CD14-positive monocyte (primary cell): ENCODE data around the gene RNF130. TPM values are rescaled to one million over a fixed set of nuclear protein-coding genes. Genes with fewer than 3 reads are reported as not detected.
A peak's percentile ranks its signal among the peaks of the same experiment; 100 is the strongest.

Experiments
- DNase-seq, 3 donors: peaks; one replicate each; pipeline ENCODE4 v3.0.0-alpha.2; 2011 to 2022
- H2AFZ ChIP-seq: 2 replicates; pipeline ENCODE4 v1.6.0; 2012; ENCODE audit warnings: mild to moderate bottlenecking, low read depth, low read length, inconsistent platforms; ENCODE audit not compliant: insufficient read depth, poor library complexity, severe bottlenecking
- H3K27ac ChIP-seq, 2 donors: 1 replicate in 1 of 2; 2 replicates in 1 of 2; pipeline ENCODE4 v1.5.1; 2012 to 2013; ENCODE audit warnings: low read length in 2 of 2, control low read depth in 1 of 2, inconsistent platforms in 1 of 2, low read depth in 1 of 2, mild to moderate bottlenecking in 1 of 2
- H3K27me3 ChIP-seq, 2 donors: one replicate each; pipeline versions ENCODE4 v1.6.0 to v1.6.1; 2011 to 2013; ENCODE audit warnings: low read length in 2 of 2; ENCODE audit not compliant: control insufficient read depth in 2 of 2, insufficient read depth in 2 of 2
- H3K36me3 ChIP-seq, 2 donors: replicated peaks in 1 of 2; 1 replicate in 1 of 2; 2 replicates in 1 of 2; pipeline versions ENCODE4 v1.5.1 to v1.6.1; 2012 to 2013; ENCODE audit warnings: low read length in 2 of 2, control low read depth in 1 of 2, inconsistent platforms in 1 of 2, mild to moderate bottlenecking in 1 of 2; ENCODE audit not compliant: insufficient read depth in 2 of 2, control insufficient read depth in 1 of 2
- H3K4me1 ChIP-seq, 2 donors: 1 replicate in 1 of 2; 2 replicates in 1 of 2; pipeline versions ENCODE4 v1.5.1 to v1.6.1; 2012 to 2013; ENCODE audit warnings: low read length in 2 of 2, control low read depth in 1 of 2, inconsistent platforms in 1 of 2, mild to moderate bottlenecking in 1 of 2, moderate library complexity in 1 of 2; ENCODE audit not compliant: insufficient read depth in 2 of 2, control insufficient read depth in 1 of 2
- H3K4me2 ChIP-seq: replicated peaks from 2 replicates; pipeline ENCODE3; 2012; ENCODE audit warnings: low read length, moderate library complexity, mild to moderate bottlenecking; ENCODE audit not compliant: poor library complexity, severe bottlenecking; ENCODE audit errors: extremely low read depth
- H3K4me3 ChIP-seq, 3 experiments: fragments of 200-600 bp in 1 of 3; sonication (generic) in 1 of 3; replicated peaks in 1 of 3; 1 replicate in 2 of 3; 2 replicates in 1 of 3; pipeline ENCODE4 v1.5.1; 2011 to 2013; ENCODE audit warnings: low read length in 3 of 3, mild to moderate bottlenecking in 3 of 3, control low read depth in 2 of 3, low read depth in 2 of 3, inconsistent platforms in 1 of 3, moderate library complexity in 1 of 3
- H3K79me2 ChIP-seq: 2 replicates; pipeline ENCODE4 v1.6.0; 2012; ENCODE audit warnings: mild to moderate bottlenecking, control low read depth, inconsistent platforms, low read length, moderate library complexity; ENCODE audit not compliant: insufficient read depth
- H3K9ac ChIP-seq: 2 replicates; pipeline ENCODE4 v1.6.0; 2017; ENCODE audit warnings: low read length, mild to moderate bottlenecking; ENCODE audit not compliant: insufficient read depth, poor library complexity, severe bottlenecking
- H3K9me3 ChIP-seq, 2 donors: replicated peaks in 1 of 2; 1 replicate in 1 of 2; 2 replicates in 1 of 2; pipeline versions ENCODE4 v1.5.1 to v1.6.1; 2012 to 2013; ENCODE audit warnings: low read length in 2 of 2, control low read depth in 1 of 2; ENCODE audit not compliant: control insufficient read depth in 1 of 2, insufficient read depth in 1 of 2
- H4K20me1 ChIP-seq: 2 replicates; pipeline ENCODE4 v1.6.0; 2012; ENCODE audit warnings: mild to moderate bottlenecking, low read length, control low read depth, moderate library complexity; ENCODE audit not compliant: insufficient read depth
- H3K27ac Mint-ChIP-seq, 7 donors: one replicate each; pipeline ENCODE4 v1.8.0; 2020; ENCODE audit warnings: mild to moderate bottlenecking in 7 of 7, mixed read lengths in 7 of 7, moderate library complexity in 6 of 7, inconsistent platforms in 2 of 7
- H3K27me3 Mint-ChIP-seq, 3 donors: one replicate each; pipeline ENCODE4 v1.8.0; 2021 to 2022; ENCODE audit warnings: low read depth in 3 of 3, mild to moderate bottlenecking in 3 of 3, mixed read lengths in 3 of 3, moderate library complexity in 3 of 3, inconsistent platforms in 1 of 3
- H3K36me3 Mint-ChIP-seq, 2 donors: one replicate each; pipeline ENCODE4 v1.8.0; 2020; ENCODE audit warnings: mixed read lengths in 2 of 2, inconsistent platforms in 1 of 2, mild to moderate bottlenecking in 1 of 2
- H3K4me1 Mint-ChIP-seq: one replicate; pipeline ENCODE4 v1.8.0; 2020; ENCODE audit warnings: mild to moderate bottlenecking, mixed read lengths
- H3K4me3 Mint-ChIP-seq, 2 donors: one replicate each; pipeline ENCODE4 v1.8.0; 2020; ENCODE audit warnings: mild to moderate bottlenecking in 2 of 2, mixed read lengths in 2 of 2, moderate library complexity in 1 of 2
- H3K9me3 Mint-ChIP-seq, 7 donors: one replicate each; pipeline ENCODE4 v1.8.0; 2020 to 2022; ENCODE audit warnings: mixed read lengths in 7 of 7, mild to moderate bottlenecking in 6 of 7, moderate library complexity in 6 of 7, inconsistent platforms in 2 of 7
- CTCF ChIP-seq: fragments of 200-600 bp; IDR thresholded peaks from one replicate; pipeline ENCODE4 v1.8.0; 2022; ENCODE audit warnings: antibody characterized with exemption, mild to moderate bottlenecking
- whole genome bisulfite sequencing: methylation state at CpG from one replicate; pipeline ENCODE4 v1.1.5; 2013; ENCODE audit warnings: missing lambda C conversion rate; ENCODE audit not compliant: insufficient coverage; 5-methylcytosine and 5-hydroxymethylcytosine counted together
- intact Hi-C, 2 donors: fragments of 100-400 bp; cut with micrococcal nuclease; formaldehyde crosslinking; loops; one replicate each; pipeline versions ENCODE4 v1.15.0 to v1.15.1; 2023
- polyA plus RNA-seq, 3 donors: library from polyadenylated mRNA; depleted of rRNA in 1 of 3; unstranded in 2 of 3; stranded (reverse) in 1 of 3; fragments of 300-500 nt in 2 of 3; fragments of >200 nt in 1 of 3; fragmentation: Illumina TruSeq in 2 of 3; gene quantifications; 1 replicate in 2 of 3; 2 replicates in 1 of 3; pipeline ENCODE4 v1.2.3, GENCODE V29; 2012 to 2021

Gene RNF130
- polyA plus RNA-seq, 3 donors: 294 to 439 (median 376) TPM

DNA sequence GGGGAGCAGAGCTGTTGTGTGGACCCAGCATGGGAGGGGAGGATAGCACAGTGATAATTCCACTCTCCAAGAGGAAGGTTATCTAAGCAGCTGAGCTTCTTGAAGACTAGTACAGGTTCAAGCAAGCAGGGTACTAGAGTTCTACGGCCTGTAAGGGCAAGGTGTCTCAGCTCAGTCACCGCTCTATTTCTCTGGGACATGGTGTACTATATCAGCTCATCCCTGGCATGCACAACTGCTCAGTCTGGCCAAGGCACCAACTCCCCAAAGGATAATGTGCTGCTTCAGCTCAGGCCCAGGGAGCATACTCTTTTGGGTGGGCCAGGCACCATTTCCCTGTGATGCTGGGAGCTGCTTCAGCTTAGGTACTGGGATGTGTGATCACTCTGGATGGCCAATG is 69.8 kb downstream of the RNF130 start:
- Mint-ChIP-seq H3K4me1 (peaks cover 1% of the 10 kb centered on the region), H3K4me3 (no peak overlapping the region), H3K36me3 (peaks cover 53 to 73% of the 10 kb centered on the region in 2 donors), H3K9me3 (peaks cover 4 to 20% (median 12%) of the 10 kb centered on the region in 7 donors), H3K27ac (peak overlapping the region in 3 of 7 donors; percentile 33 to 76 (median 33)), H3K27me3 (no peaks in the 10 kb centered on the region)
- no peaks in the 10 kb centered on the region for H3K4me1 ChIP-seq
- peaks cover 71% of the 10 kb centered on the region for H4K20me1 ChIP-seq
- H3K27ac ChIP-seq: peak overlapping the region in 1 of 2 donors; percentile 38
- no peaks in the 10 kb centered on the region for H3K27me3 ChIP-seq
- no peak overlapping the region for H3K4me2 ChIP-seq
- no peak overlapping the region for H3K9ac ChIP-seq
- intact Hi-C loops: no loop called here
- H2AFZ ChIP-seq: no peak overlapping the region
- no peak overlapping the region for H3K4me3 ChIP-seq
- TF ChIP-seq CTCF: no peak
- 89% methylated on average over 2 of the region's 2 CpGs for WGBS
- peaks cover 52% of the 10 kb centered on the region for H3K79me2 ChIP-seq
- H3K9me3 ChIP-seq: peaks cover 0 to 6% of the 10 kb centered on the region in 2 donors
- peaks cover 34 to 63% of the 10 kb centered on the region in 2 donors for H3K36me3 ChIP-seq
- no peak for DNase-seq

DNA sequence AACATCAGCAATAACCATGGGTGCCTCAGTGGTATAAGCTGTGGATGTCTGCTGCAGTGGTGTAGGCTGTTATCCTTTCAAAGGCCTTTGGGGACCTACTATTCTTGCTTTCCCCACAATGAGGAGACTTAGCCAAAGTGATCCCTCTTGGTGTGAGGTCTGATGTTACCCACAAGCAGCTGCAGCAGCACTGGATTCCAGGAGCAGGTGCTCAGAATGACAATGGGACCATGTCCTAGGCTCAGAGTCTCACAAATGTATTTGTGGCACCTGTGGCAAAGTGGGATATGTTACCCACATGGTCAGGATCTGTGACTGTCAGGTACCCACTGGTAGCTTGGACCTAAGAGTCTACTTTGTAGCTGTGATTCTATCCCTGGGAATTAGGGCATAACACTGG is 70.4 kb downstream of the RNF130 start:
- H3K4me3 ChIP-seq: no peak overlapping the region
- peak overlapping the region in 2 of 7 donors; percentile 1 to 12 for H3K27ac Mint-ChIP-seq

More for the DNA sequence above, 70.4 kb downstream of the RNF130 start:
- DNase-seq: no peak
- H3K36me3 ChIP-seq: peaks cover 34 to 63% of the 10 kb centered on the region in 2 donors
- peak overlapping the region; percentile 6 to 38 for H3K27ac ChIP-seq
- no peaks in the 10 kb centered on the region for H3K4me1 ChIP-seq
- Mint-ChIP-seq H3K4me1 (no peaks in the 10 kb centered on the region), H3K27me3 (no peaks in the 10 kb centered on the region), H3K36me3 (peaks cover 53 to 71% of the 10 kb centered on the region in 2 donors), H3K9me3 (peaks cover 4 to 23% (median 15%) of the 10 kb centered on the region in 7 donors), H3K4me3 (no peak overlapping the region)
- intact Hi-C loops: no loop called here
- no peaks in the 10 kb centered on the region for H3K27me3 ChIP-seq
- no peak for TF ChIP-seq CTCF
- H3K4me2 ChIP-seq: no peak overlapping the region
- no peak overlapping the region for H3K9ac ChIP-seq
- peaks cover 0 to 6% of the 10 kb centered on the region in 2 donors for H3K9me3 ChIP-seq
- H2AFZ ChIP-seq: no peak overlapping the region
- H4K20me1 ChIP-seq: peaks cover 65% of the 10 kb centered on the region
- peaks cover 46% of the 10 kb centered on the region for H3K79me2 ChIP-seq
